ENCODE measurements around the gene CCDC159. TPM values are rescaled to one million over a fixed set of nuclear protein-coding genes. Genes with fewer than 3 reads are reported as not detected.

CCDC159 gene
- total and polyA plus RNA-seq, 4 donors: 6.3 to 25.2 (median 16.5) TPM

- peaks cover 4 to 10% (median 4%) of the 10 kb centered on the region in 4 donors for H3K36me3 ChIP-seq (ENCODE audit: control insufficient read depth in 4 of 4, insufficient read depth in 3 of 4, low read depth in 1 of 4, low read length in 3 of 4)
- H3K27me3 ChIP-seq (ENCODE audit: control insufficient read depth in 4 of 4, insufficient read depth in 4 of 4, low read length in 3 of 4): no peaks in the 10 kb centered on the region
- H3K27ac ChIP-seq (ENCODE audit: low read depth in 1 of 2, low read length in 2 of 2): no peak overlapping the region
- no peak for DNase-seq (ENCODE audit: low spot score)
- no peak overlapping the region for H3K9ac ChIP-seq (ENCODE audit: low read depth in 1 of 2, low read length in 2 of 2)
- no peak for TF ChIP-seq NR2F2 (IDR thresholded peaks at IDR 0.05)
- TF ChIP-seq ZBTB33 (IDR thresholded peaks at IDR 0.05): no peak
- no peak for TF ChIP-seq EGR1 (IDR thresholded peaks at IDR 0.05; ENCODE audit: low read depth in 2 of 2)
- no peak for TF ChIP-seq ATF3 (IDR thresholded peaks at IDR 0.05)
- TF ChIP-seq GABPA (IDR thresholded peaks at IDR 0.05 in 1 of 2, conservative IDR thresholded peaks at IDR 0.05 in 1 of 2): no peak
- TF ChIP-seq CTCF (IDR thresholded peaks at IDR 0.05; ENCODE audit: low read depth, low read length, missing input control): no peak
- TF ChIP-seq YY1 (IDR thresholded peaks at IDR 0.05): no peak
- TF ChIP-seq HNF4A (conservative IDR thresholded peaks at IDR 0.05): no peak
- no peak for TF ChIP-seq FOXA2 (IDR thresholded peaks at IDR 0.05)
- TF ChIP-seq REST (IDR thresholded peaks at IDR 0.05): no peak
- TF ChIP-seq SP1 (IDR thresholded peaks at IDR 0.05): no peak
- no peaks in the 10 kb centered on the region for H3K9me3 ChIP-seq (ENCODE audit: control insufficient read depth in 4 of 4, low read length in 3 of 4)
- no peak overlapping the region for H3K4me3 ChIP-seq (ENCODE audit: low read depth in 1 of 3, low read length in 3 of 3)
- H3K4me1 ChIP-seq (ENCODE audit: control insufficient read depth in 4 of 4, insufficient read depth in 4 of 4, low read length in 3 of 4): peaks cover 1 to 32% (median 24%) of the 10 kb centered on the region in 4 donors
- WGBS: 94% methylated on average over 3 of the region's 3 CpGs
Observed at GRCh38 chr19:11342429-11342828, 3.9 kb upstream of the CCDC159 start.

GRCh38 chr19:11345122-11345803 is 1.1 kb upstream of the CCDC159 start:
- H3K36me3 ChIP-seq (ENCODE audit: control insufficient read depth in 4 of 4, insufficient read depth in 3 of 4, low read depth in 1 of 4, low read length in 3 of 4): peaks cover 4 to 10% (median 4%) of the 10 kb centered on the region in 4 donors
- no peak for DNase-seq (ENCODE audit: low spot score)
- H3K9ac ChIP-seq (ENCODE audit: low read depth in 1 of 2, low read length in 2 of 2): peak overlapping the region in 1 of 2 donors; percentile 72
- TF ChIP-seq SP1 (IDR thresholded peaks at IDR 0.05) (no peak), YY1 (IDR thresholded peaks at IDR 0.05) (no peak), RAD21 (IDR thresholded peaks at IDR 0.05) (no peak), RXRA (IDR thresholded peaks at IDR 0.05) (no peak), FOXA2 (IDR thresholded peaks at IDR 0.05) (no peak), HNF4G (IDR thresholded peaks at IDR 0.05) (no peak), CTCF (IDR thresholded peaks at IDR 0.05; ENCODE audit: low read depth, low read length, missing input control) (no peak), JUND (IDR thresholded peaks at IDR 0.05) (no peak), FOXA1 (IDR thresholded peaks at IDR 0.05) (no peak), ATF3 (IDR thresholded peaks at IDR 0.05) (no peak), MAX (IDR thresholded peaks at IDR 0.05) (no peak), ZBTB33 (IDR thresholded peaks at IDR 0.05) (no peak), EGR1 (IDR thresholded peaks at IDR 0.05; ENCODE audit: low read depth in 2 of 2) (no peak), TAF1 (conservative IDR thresholded peaks at IDR 0.05) (no peak)
- H3K9me3 ChIP-seq (ENCODE audit: control insufficient read depth in 4 of 4, low read length in 3 of 4): no peaks in the 10 kb centered on the region
- peaks cover 0 to 27% (median 22%) of the 10 kb centered on the region in 4 donors for H3K4me1 ChIP-seq (ENCODE audit: control insufficient read depth in 4 of 4, insufficient read depth in 4 of 4, low read length in 3 of 4)
- 35% methylated on average over 15 of the region's 15 CpGs for WGBS
- H3K27ac ChIP-seq (ENCODE audit: low read depth in 1 of 2, low read length in 2 of 2): peak overlapping the region; percentile 74 to 83
- H3K27me3 ChIP-seq (ENCODE audit: control insufficient read depth in 4 of 4, insufficient read depth in 4 of 4, low read length in 3 of 4): no peaks in the 10 kb centered on the region
- peak overlapping the region; percentile 58 to 96 (median 84) for H3K4me3 ChIP-seq (ENCODE audit: low read depth in 1 of 3, low read length in 3 of 3)
